Fibroblast of skin of scalp (primary cell): Measurements from ENCODE around the gene SKOR2.
"Not testable (repeated sequence)": the region's sequence is repeated elsewhere in the genome, so short reads cannot be mapped to it uniquely, and the experiment has no call there.

Source experiments
- DNase-seq: peaks from one replicate; pipeline ENCODE4 v3.0.0-alpha.2; 2013

SKOR2 gene

GRCh38 chr18:47187721-47188120 lies 63.7 kb downstream of the SKOR2 start:
- no peak for DNase-seq

DNA sequence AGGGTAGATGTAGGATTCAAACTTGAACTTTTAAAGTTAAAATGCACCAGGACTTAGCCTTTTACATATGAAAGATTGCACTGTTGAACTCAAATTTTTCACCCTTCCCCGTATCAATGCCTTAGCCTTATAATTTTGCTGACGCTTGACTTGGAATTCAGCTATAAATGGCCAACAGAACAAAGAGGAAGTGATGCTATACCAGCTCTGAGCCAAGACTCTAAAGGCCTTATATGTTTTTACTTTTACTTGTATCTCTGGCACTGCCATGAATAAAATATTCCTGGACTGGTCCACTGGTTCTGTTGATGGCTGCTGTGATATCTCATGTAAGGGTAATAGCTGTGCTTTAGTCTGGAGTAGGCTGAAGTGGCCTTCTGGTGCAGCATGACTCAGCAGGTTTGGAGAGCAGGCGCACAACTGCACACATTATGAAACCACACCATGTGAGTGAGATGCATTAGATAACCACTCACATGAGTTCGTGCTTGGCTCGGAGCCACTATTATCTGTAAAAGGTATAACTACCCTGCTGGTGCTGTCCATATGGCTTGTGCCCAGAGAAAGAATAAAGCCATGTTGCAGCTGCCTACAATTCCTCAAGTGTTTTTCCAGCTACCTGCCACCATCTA lies 66.9 kb downstream of the SKOR2 start:
- DNase-seq, result peak; percentile 6

GRCh38 chr18:47182156-47182555 lies 69.3 kb downstream of the SKOR2 start:
- not testable (repeated sequence) for DNase-seq

GRCh38 chr18:47180765-47181164 lies 70.7 kb downstream of the SKOR2 start:
- DNase-seq, result no peak

GRCh38 chr18:47179520-47179919 lies 71.9 kb downstream of the SKOR2 start:
- no peak for DNase-seq

- peak; percentile 93 for DNase-seq
Measured at GRCh38 chr18:47175898-47176575, 75.4 kb downstream of the SKOR2 start, which contains the start of gene IER3IP1. TSS of gene IER3IP1 (minus strand) at chr18:47176364. CDS start at chr18:47176277, 87 bp downstream.

DNA sequence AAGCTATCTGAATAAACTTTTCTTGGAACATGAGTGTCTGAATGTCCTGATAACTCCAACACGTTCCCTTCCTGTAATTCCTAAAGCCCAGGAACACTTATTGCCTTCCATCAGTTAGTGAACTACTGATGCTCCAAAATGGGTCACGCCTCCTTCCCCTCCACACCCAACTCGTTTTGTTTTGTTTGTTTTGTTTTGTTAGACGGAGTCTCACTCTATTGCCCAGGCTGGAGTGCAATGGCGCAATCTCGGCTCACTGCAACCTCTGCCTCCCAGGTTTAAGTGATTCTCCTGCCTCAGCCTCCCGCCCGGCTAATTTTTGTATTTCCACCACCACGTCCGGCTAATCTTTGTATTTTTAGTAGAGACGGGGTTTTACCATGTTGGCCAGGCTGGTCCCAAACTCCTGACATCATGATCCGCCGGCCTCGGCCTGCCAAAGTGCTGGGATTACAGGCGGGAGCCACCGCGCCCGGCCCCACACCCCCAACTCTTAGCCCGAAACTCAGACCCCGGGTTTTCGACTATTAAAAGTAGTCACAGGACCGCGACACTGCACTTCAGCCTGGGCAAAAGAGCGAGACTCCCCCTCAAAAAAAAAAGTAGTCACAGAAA lies 76.1 kb downstream of the SKOR2 start:
- peak; percentile 6 for DNase-seq

DNA sequence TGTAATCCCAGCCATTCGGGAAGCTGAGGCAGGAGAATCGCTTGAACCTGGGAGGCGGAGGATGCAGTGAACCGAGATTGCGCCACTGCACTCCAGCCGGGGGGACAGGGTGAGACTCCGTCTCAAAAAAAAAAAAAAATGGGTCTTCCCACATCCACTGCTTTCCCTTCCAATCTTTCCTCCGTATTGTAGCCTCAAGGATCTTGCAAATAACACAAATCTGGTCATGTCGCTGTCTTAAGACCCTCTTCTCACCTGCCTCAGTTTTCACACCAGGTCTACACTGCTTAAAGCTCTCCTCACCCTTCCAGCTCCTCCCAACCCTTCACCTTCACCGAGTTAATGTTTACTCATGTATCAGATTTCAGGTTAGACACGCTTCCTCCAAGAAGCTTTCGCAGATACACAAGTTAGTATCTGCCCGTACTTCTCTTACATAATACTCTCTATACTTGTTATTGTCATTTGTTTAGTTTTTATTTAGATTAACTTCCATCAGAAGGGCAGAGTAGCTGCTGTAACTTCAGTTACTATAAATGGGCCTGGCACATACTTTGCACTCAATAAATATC lies 76.8 kb downstream of the SKOR2 start:
- DNase-seq, result no peak

DNA sequence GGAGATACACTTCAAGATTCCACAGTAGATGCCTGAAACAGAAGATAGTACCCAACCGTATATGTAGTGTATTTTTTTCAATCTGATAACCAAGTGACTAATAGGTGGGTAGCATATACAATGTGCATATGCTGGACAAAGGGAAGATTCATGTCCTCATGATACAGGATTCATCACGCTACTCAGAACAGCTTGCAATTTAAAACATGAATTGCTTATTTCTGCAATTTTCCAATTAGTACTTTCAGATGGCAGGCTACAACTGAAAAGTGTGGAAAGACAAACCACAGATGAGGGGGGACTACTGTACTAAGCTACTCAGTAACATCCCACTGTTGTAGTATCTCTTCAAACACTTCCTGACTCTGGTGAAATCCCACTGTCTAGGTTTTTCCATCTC lies 79.0 kb downstream of the SKOR2 start:
- DNase-seq, result no peak

- DNase-seq, result no peak
Measured at GRCh38 chr18:47168913-47169312, 82.5 kb downstream of the SKOR2 start.

- DNase-seq, result no peak
Measured at GRCh38 chr18:47168509-47168908, 83.0 kb downstream of the SKOR2 start.

- no peak for DNase-seq
Measured at GRCh38 chr18:47166294-47166693, 85.2 kb downstream of the SKOR2 start.

GRCh38 chr18:47163241-47163640 lies 88.2 kb downstream of the SKOR2 start:
- DNase-seq, result peak; percentile 56

DNA sequence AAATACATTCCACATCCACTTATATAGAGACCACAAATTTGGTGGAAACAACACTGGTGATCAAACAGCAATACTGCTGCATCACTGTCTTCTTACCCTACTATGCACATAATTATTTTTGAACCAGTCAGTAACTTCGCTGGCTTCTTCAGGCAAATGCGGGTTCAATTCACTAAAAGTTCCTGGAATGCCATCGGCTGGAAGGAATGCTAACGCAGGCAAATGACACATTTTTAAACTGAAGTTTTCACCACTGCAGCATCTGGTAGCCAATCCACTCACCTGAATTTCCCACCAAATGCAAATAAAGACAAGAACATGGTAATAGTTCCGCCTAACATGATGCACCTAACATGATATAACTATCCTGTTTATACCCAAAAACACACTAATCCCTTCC lies 91.2 kb downstream of the SKOR2 start:
- no peak for DNase-seq

DNA sequence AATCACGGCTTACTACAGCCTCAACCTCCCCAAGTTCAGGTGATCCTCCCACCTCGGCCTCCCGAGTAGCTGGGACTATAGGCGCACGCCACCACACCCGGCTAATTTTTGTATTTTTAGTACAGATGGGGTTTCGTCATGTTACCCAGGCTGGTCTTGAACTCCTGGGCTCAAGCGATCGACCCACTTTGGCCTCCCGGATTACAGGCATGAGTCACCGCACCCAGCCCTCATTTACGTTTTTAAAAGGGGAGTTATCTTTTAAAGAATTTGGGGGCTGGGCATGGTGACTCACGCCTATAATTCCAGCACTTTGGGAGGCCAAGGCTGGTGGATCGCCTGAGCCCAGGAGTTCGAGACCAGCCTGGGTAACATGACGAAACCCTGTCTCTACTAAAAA lies 93.1 kb downstream of the SKOR2 start:
- DNase-seq, result peak; percentile 38
